Keratinocyte (primary cell): ENCODE results near the gene ARHGAP4. TPM values are rescaled to one million over a fixed set of nuclear protein-coding genes. Genes with fewer than 3 reads are reported as not detected.

ENCODE experiments used
- DNase-seq: peaks from one replicate; pipeline ENCODE4 v3.0.0-alpha.2; 2011; ENCODE audit warnings: low read depth, missing footprints, low spot score
- FAIRE-seq: peaks from 2 replicates; lab custom pipeline; 2011; peaks lifted over from hg19 to GRCh38; lab: Jason Lieb, UNC
- H2AFZ ChIP-seq: 2 replicates; pipeline ENCODE4 v1.6.0; 2012; ENCODE audit warnings: low read length, control low read depth, inconsistent platforms; ENCODE audit not compliant: control insufficient read depth
- H3K27ac ChIP-seq: 2 replicates; pipeline ENCODE4 v1.5.1; 2011; ENCODE audit warnings: low read length; ENCODE audit not compliant: control insufficient read depth, insufficient read depth
- H3K27me3 ChIP-seq: 3 replicates; pipeline ENCODE4 v1.6.0; 2011; ENCODE audit warnings: low read length; ENCODE audit not compliant: control insufficient read depth, insufficient read depth; ENCODE audit errors: extremely low read depth
- H3K36me3 ChIP-seq, 2 experiments: 2 replicates in 1 of 2; 3 replicates in 1 of 2; pipeline ENCODE4 v1.5.1; 2011; ENCODE audit warnings: low read length in 2 of 2, mild to moderate bottlenecking in 1 of 2; ENCODE audit not compliant: control insufficient read depth in 2 of 2, insufficient read depth in 2 of 2; ENCODE audit errors: extremely low read depth in 1 of 2
- H3K4me1 ChIP-seq: 3 replicates; pipeline ENCODE4 v1.5.1; 2011; ENCODE audit warnings: low read length; ENCODE audit not compliant: control insufficient read depth, insufficient read depth; ENCODE audit errors: extremely low read depth
- H3K4me2 ChIP-seq: 3 replicates; pipeline ENCODE4 v1.6.0; 2011; ENCODE audit warnings: low read depth, low read length; ENCODE audit not compliant: control insufficient read depth, insufficient read depth; ENCODE audit errors: extremely low read depth
- H3K4me3 ChIP-seq, 3 experiments: fragments of 200-600 bp in 1 of 3; sonication (generic) in 1 of 3; 2 replicates in 2 of 3; 3 replicates in 1 of 3; pipeline ENCODE4 v1.5.1; 2011 to 2016; ENCODE audit warnings: low read length in 3 of 3, mild to moderate bottlenecking in 3 of 3, control low read depth in 2 of 3, inconsistent platforms in 1 of 3, low read depth in 1 of 3, mixed read lengths in 1 of 3, mixed run types in 1 of 3, moderate library complexity in 1 of 3; ENCODE audit not compliant: control insufficient read depth in 2 of 3, insufficient read depth in 2 of 3; ENCODE audit errors: extremely low read depth in 1 of 3
- H3K79me2 ChIP-seq: 2 replicates; pipeline ENCODE4 v1.6.0; 2012; ENCODE audit warnings: low read length; ENCODE audit not compliant: control insufficient read depth, insufficient read depth
- H3K9ac ChIP-seq: 3 replicates; pipeline ENCODE4 v1.6.0; 2011; ENCODE audit warnings: low read length; ENCODE audit not compliant: control insufficient read depth, insufficient read depth; ENCODE audit errors: extremely low read depth
- H3K9me1 ChIP-seq: 3 replicates; pipeline ENCODE4 v1.6.0; 2011; ENCODE audit warnings: low read length; ENCODE audit not compliant: control insufficient read depth, insufficient read depth; ENCODE audit errors: extremely low read depth
- H3K9me3 ChIP-seq: 2 replicates; pipeline ENCODE4 v1.5.1; 2012; ENCODE audit warnings: low read depth, low read length; ENCODE audit not compliant: control insufficient read depth
- H4K20me1 ChIP-seq: 3 replicates; pipeline ENCODE4 v1.6.0; 2011; ENCODE audit warnings: low read length; ENCODE audit not compliant: control insufficient read depth, insufficient read depth; ENCODE audit errors: extremely low read depth
- EZH2 ChIP-seq: IDR thresholded peaks from one replicate; pipeline ENCODE4 v1.6.1; 2012; ENCODE audit warnings: inconsistent platforms, mild to moderate bottlenecking, low read length, moderate library complexity
- dilution Hi-C: fragments of 300-500 bp; cut with MboI; formaldehyde crosslinking; loops from one replicate; pipeline ENCODE4 v1.7.0; 2020; ENCODE audit warnings: low sequenced_read_pairs; ENCODE audit not compliant: extremely low pct_ligation_motif_present
- polyA plus RNA-seq, 5 experiments: library from polyadenylated mRNA; depleted of rRNA in 3 of 5; stranded (reverse) in 3 of 5; stranded (forward) in 1 of 5; unstranded in 1 of 5; fragments of >200 nt; gene quantifications; 1 replicate in 1 of 5; 2 replicates in 3 of 5; 3 replicates in 1 of 5; pipeline versions ENCODE4 v1.2.1 to v1.2.3, GENCODE V29; 2011 to 2012; ENCODE audit warnings: missing spikeins in 2 of 5, low read depth in 1 of 5, low replicate concordance in 1 of 5
- TF ChIP-seq, protein P1 (sequence below), 3 experiments: IDR thresholded peaks in 1 of 3; conservative IDR thresholded peaks in 1 of 3; optimal IDR thresholded peaks in 1 of 3; 2 replicates in 2 of 3; 3 replicates in 1 of 3; pipeline versions ENCODE3 to v1.5.1; 2011; ENCODE audit warnings: low read length in 3 of 3, mild to moderate bottlenecking in 3 of 3, moderate library complexity in 2 of 3, control low read depth in 1 of 3, inconsistent platforms in 1 of 3; ENCODE audit not compliant: insufficient read depth in 2 of 3; ENCODE audit errors: extremely low read depth in 1 of 3

Gene ARHGAP4
- polyA plus RNA-seq, 1 donor (not counting 4 experiments of a cell fraction or from before 2014, with no cell fraction given) = 0.35 TPM

- dilution Hi-C loops = no loop called here
- Histone ChIP-seq H3K4me2 (no peak overlapping the region), H3K79me2 (peaks cover 80% of the 10 kb centered on the region), H3K27me3 (no peaks in the 10 kb centered on the region), H2AFZ (no peak overlapping the region), H3K9me3 (no peaks in the 10 kb centered on the region), H3K36me3 (peaks cover 5 to 23% of the 10 kb centered on the region in 2 experiments), H4K20me1 (peaks cover 20% of the 10 kb centered on the region), H3K4me1 (peaks cover 12% of the 10 kb centered on the region), H3K9me1 (no peaks in the 10 kb centered on the region), H3K27ac (no peak overlapping the region), H3K4me3 (no peak overlapping the region), H3K9ac (no peak overlapping the region)
- DNase-seq (no peak), FAIRE-seq (no peak)
- TF ChIP-seq, protein P1, sequence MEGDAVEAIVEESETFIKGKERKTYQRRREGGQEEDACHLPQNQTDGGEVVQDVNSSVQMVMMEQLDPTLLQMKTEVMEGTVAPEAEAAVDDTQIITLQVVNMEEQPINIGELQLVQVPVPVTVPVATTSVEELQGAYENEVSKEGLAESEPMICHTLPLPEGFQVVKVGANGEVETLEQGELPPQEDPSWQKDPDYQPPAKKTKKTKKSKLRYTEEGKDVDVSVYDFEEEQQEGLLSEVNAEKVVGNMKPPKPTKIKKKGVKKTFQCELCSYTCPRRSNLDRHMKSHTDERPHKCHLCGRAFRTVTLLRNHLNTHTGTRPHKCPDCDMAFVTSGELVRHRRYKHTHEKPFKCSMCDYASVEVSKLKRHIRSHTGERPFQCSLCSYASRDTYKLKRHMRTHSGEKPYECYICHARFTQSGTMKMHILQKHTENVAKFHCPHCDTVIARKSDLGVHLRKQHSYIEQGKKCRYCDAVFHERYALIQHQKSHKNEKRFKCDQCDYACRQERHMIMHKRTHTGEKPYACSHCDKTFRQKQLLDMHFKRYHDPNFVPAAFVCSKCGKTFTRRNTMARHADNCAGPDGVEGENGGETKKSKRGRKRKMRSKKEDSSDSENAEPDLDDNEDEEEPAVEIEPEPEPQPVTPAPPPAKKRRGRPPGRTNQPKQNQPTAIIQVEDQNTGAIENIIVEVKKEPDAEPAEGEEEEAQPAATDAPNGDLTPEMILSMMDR (optimal IDR thresholded peaks at IDR 0.05 in 1 of 3, IDR thresholded peaks at IDR 0.05 in 1 of 3, conservative IDR thresholded peaks at IDR 0.05 in 1 of 3; ENCODE audit: extremely low read depth in 1 of 3, insufficient read depth in 2 of 3, low read length in 3 of 3) = no peak
- TF ChIP-seq EZH2 = no peak
These were observed 40.2 kb upstream of the ARHGAP4 start for GRCh38 chrX:153966283-153966688.

GRCh38 chrX:153965406-153965805 lies 39.3 kb upstream of the ARHGAP4 start:
- no peak overlapping the region for H3K4me2 ChIP-seq
- H3K27me3 ChIP-seq = no peaks in the 10 kb centered on the region
- no peaks in the 10 kb centered on the region for H3K9me1 ChIP-seq
- peaks cover 75% of the 10 kb centered on the region for H3K79me2 ChIP-seq
- FAIRE-seq (no peak), DNase-seq (no peak)
- no peak overlapping the region for H3K27ac ChIP-seq
- TF ChIP-seq EZH2 = no peak
- TF ChIP-seq, protein P1 (optimal IDR thresholded peaks at IDR 0.05 in 1 of 3, IDR thresholded peaks at IDR 0.05 in 1 of 3, conservative IDR thresholded peaks at IDR 0.05 in 1 of 3; ENCODE audit: extremely low read depth in 1 of 3, insufficient read depth in 2 of 3, low read length in 3 of 3) = no peak
- no peak overlapping the region for H3K9ac ChIP-seq
- H3K36me3 ChIP-seq = peaks cover 8 to 31% of the 10 kb centered on the region in 2 experiments
- dilution Hi-C loops = no loop called here
- H3K4me3 ChIP-seq = no peak overlapping the region
- H3K4me1 ChIP-seq = peaks cover 12% of the 10 kb centered on the region
- peaks cover 20% of the 10 kb centered on the region for H4K20me1 ChIP-seq
- no peaks in the 10 kb centered on the region for H3K9me3 ChIP-seq
- no peak overlapping the region for H2AFZ ChIP-seq
